Caco-2 (cell line): ENCODE results near the gene OR56B4. TPM values are rescaled to one million over a fixed set of nuclear protein-coding genes. Genes with fewer than 3 reads are reported as not detected.

ENCODE experiments used
- BruUV-seq: library from RNA; stranded (reverse); fragments of 400-500 nt; replicated peaks from 2 replicates; lab custom pipeline; 2021; lab: Mats Ljungman, UMichigan
- CTCF ChIA-PET: fragments of 300-600 bp; sonication (Branson Sonifier 250); formaldehyde crosslinking; loops from one replicate; lab custom pipeline; 2022; ENCODE audit warnings: antibody characterized with exemption; lab: Charles Lee
- POLR2A ChIA-PET: fragments of 300-600 bp; sonication (Branson Sonifier 250); formaldehyde crosslinking; loops from one replicate; lab custom pipeline; 2022; ENCODE audit warnings: antibody characterized with exemption; lab: Charles Lee
- DNase-seq, 2 experiments: peaks; one replicate each; pipeline versions ENCODE4 v3.0.0 to v3.0.0-alpha.2; 2020 to 2022
- H3K27me3 ChIP-seq: replicated peaks from 2 replicates; pipeline ENCODE4 v1.6.0; 2011; ENCODE audit warnings: low read length; ENCODE audit not compliant: control insufficient read depth, insufficient read depth
- H3K36me3 ChIP-seq: 2 replicates; pipeline ENCODE4 v1.5.1; 2011; ENCODE audit warnings: low read length; ENCODE audit not compliant: control insufficient read depth, insufficient read depth
- H3K4me1 ChIP-seq: fragments of 250-450 bp; sonication (Bioruptor Pico); 2 replicates; pipeline ENCODE4 v1.5.1; 2020; ENCODE audit warnings: mild to moderate bottlenecking
- H3K4me3 ChIP-seq: 2 replicates; pipeline ENCODE4 v1.5.1; 2011; ENCODE audit warnings: low read depth, mild to moderate bottlenecking, control low read depth, low read length
- H3K9me3 ChIP-seq: fragments of 250-450 bp; sonication (Bioruptor Pico); 2 replicates; pipeline ENCODE4 v1.5.1; 2020; ENCODE audit warnings: mild to moderate bottlenecking, moderate library complexity
- H3K27ac Mint-ChIP-seq: one replicate; pipeline ENCODE4 v1.8.0; 2022; ENCODE audit warnings: mixed read lengths; ENCODE audit not compliant: unreplicated experiment
- H3K27me3 Mint-ChIP-seq: one replicate; pipeline ENCODE4 v1.8.0; 2022; ENCODE audit warnings: mixed read lengths; ENCODE audit not compliant: insufficient read depth, unreplicated experiment
- H3K36me3 Mint-ChIP-seq: one replicate; pipeline ENCODE4 v1.8.0; 2022; ENCODE audit warnings: mild to moderate bottlenecking, mixed read lengths; ENCODE audit not compliant: insufficient read depth, unreplicated experiment
- H3K4me1 Mint-ChIP-seq: one replicate; pipeline ENCODE4 v1.8.0; 2022; ENCODE audit warnings: low read depth, mixed read lengths; ENCODE audit not compliant: unreplicated experiment
- H3K4me3 Mint-ChIP-seq: one replicate; pipeline ENCODE4 v1.8.0; 2022; ENCODE audit warnings: mild to moderate bottlenecking, moderate library complexity, mixed read lengths; ENCODE audit not compliant: unreplicated experiment
- H3K9me3 Mint-ChIP-seq: one replicate; pipeline ENCODE4 v1.8.0; 2022; ENCODE audit warnings: mixed read lengths; ENCODE audit not compliant: unreplicated experiment
- CTCF ChIP-seq, 2 experiments: fragments of 200-600 bp in 1 of 2; IDR thresholded peaks; 1 replicate in 1 of 2; 2 replicates in 1 of 2; pipeline versions ENCODE4 v1.5.1 to v1.8.0; 2011 to 2022; ENCODE audit warnings: antibody characterized with exemption in 1 of 2, control low read depth in 1 of 2, inconsistent platforms in 1 of 2, low read depth in 1 of 2, low read length in 1 of 2, mild to moderate bottlenecking in 1 of 2, moderate library complexity in 1 of 2; ENCODE audit not compliant: insufficient read depth in 1 of 2, severe bottlenecking in 1 of 2, unreplicated experiment in 1 of 2
- intact Hi-C: fragments of 100-400 bp; cut with micrococcal nuclease; formaldehyde crosslinking; loops from one replicate; pipeline ENCODE4 v1.10.0; 2022; ENCODE audit not compliant: unreplicated experiment
- total RNA-seq: library from RNA; stranded (reverse); gene quantifications from 2 replicates; pipeline ENCODE4 v1.2.3, GENCODE V29; 2022

The OR56B4 gene
- total RNA-seq, 1 experiment from 2014 or later: not detected

- no peak overlapping the region for H3K4me3 Mint-ChIP-seq
- no peaks in the 10 kb centered on the region; the same call in 1 of the 2 replicates for H3K27me3 ChIP-seq
- H3K4me3 ChIP-seq: no peak overlapping the region
- no peak for DNase-seq
- ChIA-PET CTCF (interaction anchor here (0.6 kb wide), 1 partner anchor 453 kb away, joined by 3 read pairs; no protein-coding TSS in a partner anchor), POLR2A (interaction anchor here (0.5 kb wide), 1 partner anchor 110 kb away, joined by 4 read pairs; no protein-coding TSS in a partner anchor)
- H3K9me3 ChIP-seq: no peaks in the 10 kb centered on the region
- peaks cover 3% of the 10 kb centered on the region for H3K27me3 Mint-ChIP-seq
- no peak overlapping the region for H3K27ac Mint-ChIP-seq
- intact Hi-C loops: no loop called here
- no peaks in the 10 kb centered on the region for H3K9me3 Mint-ChIP-seq
- no peaks in the 10 kb centered on the region for H3K4me1 ChIP-seq
- no TSS peak for BruUV-seq
- no peaks in the 10 kb centered on the region for H3K36me3 Mint-ChIP-seq
- no peaks in the 10 kb centered on the region for H3K36me3 ChIP-seq
- H3K4me1 Mint-ChIP-seq: no peaks in the 10 kb centered on the region
- TF ChIP-seq CTCF (IDR thresholded peaks at IDR 0.05; ENCODE audit: insufficient read depth in 1 of 2, low read depth in 1 of 2, low read length in 1 of 2, severe bottlenecking in 1 of 2, unreplicated experiment in 1 of 2): no peak
Observed at GRCh38 chr11:6124245-6124644, 16.8 kb downstream of the OR56B4 start.

DNA sequence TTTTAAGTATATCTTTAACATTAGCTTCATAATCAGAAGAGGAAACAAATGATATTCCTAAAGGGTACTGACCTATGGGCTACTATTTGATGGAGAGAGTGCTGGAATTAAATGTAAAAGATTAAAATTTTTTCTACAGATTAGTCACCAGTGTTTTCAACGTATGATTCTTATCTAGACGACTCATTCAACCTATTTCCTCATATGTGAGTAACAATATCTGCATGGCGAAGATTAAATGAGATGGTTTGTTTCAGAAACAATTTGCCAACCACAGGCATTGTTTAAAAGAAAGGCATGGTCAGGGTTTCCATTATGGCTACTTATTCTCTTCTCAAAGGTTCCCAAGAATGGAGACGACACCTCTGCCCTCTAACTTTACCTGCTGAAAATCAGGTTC lies 20.4 kb downstream of the OR56B4 start:
- H3K4me3 ChIP-seq: no peak overlapping the region
- Mint-ChIP-seq H3K27ac (no peak overlapping the region), H3K36me3 (no peaks in the 10 kb centered on the region), H3K27me3 (peaks cover 11% of the 10 kb centered on the region), H3K4me3 (no peak overlapping the region), H3K4me1 (no peaks in the 10 kb centered on the region), H3K9me3 (no peaks in the 10 kb centered on the region)
- no peaks in the 10 kb centered on the region for H3K9me3 ChIP-seq
- no TSS peak for BruUV-seq
- no peak for TF ChIP-seq CTCF (IDR thresholded peaks at IDR 0.05; ENCODE audit: insufficient read depth in 1 of 2, low read depth in 1 of 2, low read length in 1 of 2, severe bottlenecking in 1 of 2, unreplicated experiment in 1 of 2)
- DNase-seq: no peak
- ChIA-PET POLR2A (no interaction called here), CTCF (no interaction called here)
- no peaks in the 10 kb centered on the region for H3K36me3 ChIP-seq
- no peaks in the 10 kb centered on the region; the same call in 1 of the 2 replicates for H3K27me3 ChIP-seq
- intact Hi-C loops: no loop called here
- no peaks in the 10 kb centered on the region for H3K4me1 ChIP-seq

- intact Hi-C loops: no loop called here
- H3K9me3 ChIP-seq: no peaks in the 10 kb centered on the region
- no peak for TF ChIP-seq CTCF (IDR thresholded peaks at IDR 0.05; ENCODE audit: insufficient read depth in 1 of 2, low read depth in 1 of 2, low read length in 1 of 2, severe bottlenecking in 1 of 2, unreplicated experiment in 1 of 2)
- Mint-ChIP-seq H3K36me3 (no peaks in the 10 kb centered on the region), H3K4me3 (no peak overlapping the region), H3K9me3 (no peaks in the 10 kb centered on the region), H3K27ac (no peak overlapping the region), H3K27me3 (peaks cover 15% of the 10 kb centered on the region), H3K4me1 (no peaks in the 10 kb centered on the region)
- DNase-seq: no peak
- no peaks in the 10 kb centered on the region for H3K36me3 ChIP-seq
- ChIA-PET POLR2A (no interaction called here), CTCF (interaction anchor here (0.6 kb wide), 1 partner anchor 30 kb away, joined by 3 read pairs; no protein-coding TSS in a partner anchor)
- no TSS peak for BruUV-seq
- H3K27me3 ChIP-seq: no peaks in the 10 kb centered on the region; the same call in 1 of the 2 replicates
- no peaks in the 10 kb centered on the region for H3K4me1 ChIP-seq
- no peak overlapping the region for H3K4me3 ChIP-seq
Observed at GRCh38 chr11:6129011-6129410, 21.5 kb downstream of the OR56B4 start.
